NT2/D1 (cell line): ENCODE results near the gene TEAD1.

Source experiments
- DNase-seq: peaks from one replicate; pipeline ENCODE4 v3.0.0-alpha.2; 2011; ENCODE audit warnings: low read depth, low spot score
- H3K27me3 ChIP-seq: 2 replicates; pipeline ENCODE4 v1.6.0; 2011; ENCODE audit warnings: mild to moderate bottlenecking; ENCODE audit not compliant: insufficient read length, insufficient read depth
- H3K36me3 ChIP-seq: 2 replicates; pipeline ENCODE4 v1.6.1; 2011; ENCODE audit warnings: mild to moderate bottlenecking, low read length, mixed read lengths; ENCODE audit not compliant: insufficient read depth, insufficient read length
- H3K4me1 ChIP-seq: 2 replicates; pipeline ENCODE4 v1.5.1; 2011; ENCODE audit not compliant: insufficient read depth, insufficient read length
- H3K4me3 ChIP-seq: 2 replicates; pipeline ENCODE4 v1.5.1; 2011; ENCODE audit warnings: low read depth; ENCODE audit not compliant: insufficient read length
- H3K9ac ChIP-seq: 2 replicates; pipeline ENCODE4 v1.6.0; 2011; ENCODE audit warnings: low read depth; ENCODE audit not compliant: insufficient read length
- H3K9me3 ChIP-seq: 2 replicates; pipeline ENCODE4 v1.5.1; 2011; ENCODE audit warnings: mild to moderate bottlenecking, low read length; ENCODE audit not compliant: insufficient read depth
- SUZ12 ChIP-seq: IDR thresholded peaks from 2 replicates; pipeline ENCODE4 v1.6.1; 2011; ENCODE audit not compliant: insufficient read length, insufficient read depth; ENCODE audit errors: extremely low read depth
- YY1 ChIP-seq: IDR thresholded peaks from 2 replicates; pipeline ENCODE4 v1.6.1; 2011; ENCODE audit not compliant: insufficient read length, insufficient read depth
- ZNF274 ChIP-seq: IDR thresholded peaks from 2 replicates; pipeline ENCODE4 v1.6.1; 2011; ENCODE audit warnings: mild to moderate bottlenecking, low read depth, low read length

Gene TEAD1

DNA sequence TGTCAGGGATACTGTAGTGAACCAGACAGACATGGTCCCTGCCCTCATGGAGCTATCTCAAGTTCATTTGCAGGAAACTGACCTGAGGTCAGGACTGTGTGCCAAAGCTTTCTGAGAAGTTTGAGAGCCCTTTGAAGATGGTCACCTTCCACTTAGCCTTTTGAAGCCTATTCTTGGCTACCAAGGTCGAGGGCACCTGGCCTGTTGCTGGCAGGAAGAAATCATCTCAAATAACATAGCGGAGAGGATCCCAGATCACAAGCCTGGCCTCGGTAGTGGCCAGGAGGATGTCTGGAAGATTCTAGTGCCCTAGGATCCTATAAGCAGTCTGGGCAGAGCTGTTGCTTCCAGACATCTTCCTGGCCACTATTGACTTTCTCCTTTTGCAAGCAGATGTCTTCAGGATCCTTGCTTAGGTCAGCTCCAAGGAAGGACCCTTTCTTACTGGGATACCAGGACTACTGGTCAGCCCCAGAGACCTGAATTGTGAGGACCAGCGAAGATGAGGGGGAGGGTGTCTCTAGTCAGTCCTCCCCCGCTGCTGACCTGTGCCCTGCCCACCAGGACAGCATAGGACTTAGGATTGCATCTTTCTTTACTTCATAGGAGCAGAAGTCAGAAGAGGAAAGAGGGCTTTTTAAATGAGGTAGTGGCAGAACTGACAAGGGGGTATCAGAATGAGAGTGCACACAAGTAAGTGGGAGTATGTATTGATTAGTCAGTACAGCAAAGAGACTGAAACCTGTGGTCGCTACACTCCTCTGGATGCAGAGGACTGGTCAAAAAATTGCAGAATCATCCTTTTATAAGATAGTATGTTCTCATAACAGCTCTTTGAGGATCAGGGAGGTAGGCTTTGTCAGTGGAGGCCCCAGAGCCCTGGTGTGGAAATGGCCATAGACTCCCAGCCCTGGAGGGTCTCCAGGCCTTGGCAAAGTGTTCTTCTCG lies 94.8 kb downstream of the TEAD1 start:
- Histone ChIP-seq H3K36me3 (peaks cover 54% of the 10 kb centered on the region), H3K9me3 (no peaks in the 10 kb centered on the region), H3K9ac (no peak overlapping the region), H3K4me1 (no peaks in the 10 kb centered on the region), H3K27me3 (no peaks in the 10 kb centered on the region), H3K4me3 (no peak overlapping the region)
- no peak for TF ChIP-seq SUZ12
- no peak for TF ChIP-seq YY1
- no peak for TF ChIP-seq ZNF274
- no peak for DNase-seq

DNA sequence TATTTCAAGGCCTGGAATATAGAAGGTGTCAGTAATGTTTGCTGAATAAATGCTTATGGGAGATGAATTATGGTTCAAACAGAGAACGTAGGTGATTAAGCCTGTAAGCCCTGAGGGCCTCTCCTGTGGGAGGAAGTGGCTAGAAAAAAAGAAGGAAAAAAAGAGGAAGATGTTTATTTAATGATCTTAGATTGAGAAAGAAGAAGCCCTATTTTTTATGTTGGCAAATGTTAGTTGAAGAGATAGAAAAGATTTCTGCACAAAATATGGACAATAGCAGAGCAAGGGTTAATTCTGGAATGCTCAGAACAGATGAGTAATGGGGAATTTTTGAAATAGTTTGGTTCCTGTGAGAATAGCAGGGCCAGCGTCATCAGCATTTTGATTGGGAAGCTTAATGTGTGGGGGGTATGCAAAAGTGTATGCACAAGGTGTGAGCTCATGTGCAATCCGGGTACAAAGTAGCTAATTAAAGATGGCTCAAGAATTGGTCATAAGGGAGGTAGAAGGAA lies 95.7 kb downstream of the TEAD1 start:
- no peak for TF ChIP-seq ZNF274
- TF ChIP-seq SUZ12 = no peak
- no peak for TF ChIP-seq YY1
- H3K4me3 ChIP-seq = no peak overlapping the region
- DNase-seq = no peak
- no peaks in the 10 kb centered on the region for H3K27me3 ChIP-seq
- no peaks in the 10 kb centered on the region for H3K4me1 ChIP-seq
- no peak overlapping the region for H3K9ac ChIP-seq
- peaks cover 50% of the 10 kb centered on the region for H3K36me3 ChIP-seq
- no peaks in the 10 kb centered on the region for H3K9me3 ChIP-seq

DNA sequence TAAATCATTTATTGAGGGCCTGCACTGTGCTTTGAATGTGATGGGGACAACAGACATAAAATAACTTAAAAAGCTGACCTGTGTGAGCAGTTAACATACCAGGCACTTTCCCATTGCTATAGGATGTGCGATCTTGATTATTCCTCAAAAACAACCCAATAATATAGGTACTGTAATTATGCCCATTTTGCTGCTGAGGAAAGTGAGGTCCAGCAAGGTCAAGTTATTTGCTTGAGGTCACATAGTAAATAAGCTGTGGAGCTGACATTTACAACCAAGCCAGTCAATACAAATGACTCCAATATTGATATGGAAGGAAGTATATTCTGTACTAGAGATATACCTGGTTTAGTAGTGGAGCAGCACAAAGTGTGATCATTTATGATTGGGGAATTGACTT lies 96.2 kb downstream of the TEAD1 start:
- Histone ChIP-seq H3K4me3 (no peak overlapping the region), H3K9me3 (no peaks in the 10 kb centered on the region), H3K36me3 (peaks cover 45% of the 10 kb centered on the region), H3K4me1 (no peaks in the 10 kb centered on the region), H3K27me3 (no peaks in the 10 kb centered on the region), H3K9ac (no peak overlapping the region)
- TF ChIP-seq ZNF274 (no peak), SUZ12 (no peak), YY1 (no peak)
- no peak for DNase-seq

DNA sequence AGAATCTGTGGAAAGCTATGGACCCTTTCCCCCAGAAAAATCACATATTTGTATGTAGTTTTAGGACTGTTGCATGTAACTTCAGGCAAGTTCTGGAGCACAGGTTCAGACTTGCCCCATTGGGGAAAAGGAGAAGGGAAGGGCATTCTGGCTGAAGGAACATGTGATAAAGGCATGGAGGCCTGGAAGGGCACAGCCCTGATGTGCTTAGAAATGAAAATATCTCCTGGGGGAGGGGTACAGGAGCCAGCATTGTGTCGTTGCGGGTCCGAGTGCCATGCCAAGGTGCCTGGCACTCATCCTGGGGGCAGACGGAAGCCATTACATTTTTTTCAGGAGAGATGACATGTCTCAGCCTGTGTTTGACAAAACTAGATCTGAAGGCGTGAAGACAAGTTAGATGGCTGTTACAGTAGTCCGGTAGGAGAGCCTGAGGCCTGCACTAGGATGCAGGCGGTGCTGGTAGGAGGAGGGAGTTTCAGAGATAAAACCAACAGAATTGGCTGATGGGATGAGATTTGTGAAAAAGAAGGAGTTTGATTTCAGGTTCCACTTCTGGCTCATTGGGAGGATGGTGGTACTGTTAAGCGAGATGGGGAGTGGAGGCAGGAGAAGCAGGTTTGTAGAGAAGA lies 96.9 kb downstream of the TEAD1 start:
- no peak for DNase-seq
- Histone ChIP-seq H3K27me3 (no peaks in the 10 kb centered on the region), H3K9me3 (no peaks in the 10 kb centered on the region), H3K9ac (no peak overlapping the region), H3K36me3 (peaks cover 43% of the 10 kb centered on the region), H3K4me3 (no peak overlapping the region), H3K4me1 (no peaks in the 10 kb centered on the region)
- TF ChIP-seq ZNF274 (no peak), YY1 (no peak), SUZ12 (no peak)

DNA sequence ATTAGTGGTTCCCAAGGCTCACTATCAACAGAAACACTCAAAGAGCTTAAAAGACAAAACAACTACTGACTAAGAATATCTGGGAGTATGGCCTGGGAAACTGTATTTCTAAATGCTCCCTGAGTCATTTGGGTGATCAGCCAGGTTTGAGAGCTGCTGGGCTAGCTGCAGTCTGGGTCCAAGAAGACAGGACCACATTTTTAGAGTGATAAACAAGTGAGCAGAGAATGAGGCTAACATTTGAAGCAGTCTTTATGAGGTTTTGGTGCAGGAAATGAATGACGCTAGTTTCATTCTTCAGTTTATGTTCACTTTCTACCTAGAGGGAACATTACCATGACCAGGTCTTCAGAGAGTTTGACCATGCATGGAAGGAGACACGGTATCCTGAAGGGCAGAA lies 97.7 kb downstream of the TEAD1 start:
- no peak overlapping the region for H3K9ac ChIP-seq
- DNase-seq = no peak
- peaks cover 36% of the 10 kb centered on the region for H3K36me3 ChIP-seq
- H3K27me3 ChIP-seq = no peaks in the 10 kb centered on the region
- no peaks in the 10 kb centered on the region for H3K9me3 ChIP-seq
- TF ChIP-seq YY1 (no peak), ZNF274 (no peak), SUZ12 (no peak)
- no peak overlapping the region for H3K4me3 ChIP-seq
- no peaks in the 10 kb centered on the region for H3K4me1 ChIP-seq

DNA sequence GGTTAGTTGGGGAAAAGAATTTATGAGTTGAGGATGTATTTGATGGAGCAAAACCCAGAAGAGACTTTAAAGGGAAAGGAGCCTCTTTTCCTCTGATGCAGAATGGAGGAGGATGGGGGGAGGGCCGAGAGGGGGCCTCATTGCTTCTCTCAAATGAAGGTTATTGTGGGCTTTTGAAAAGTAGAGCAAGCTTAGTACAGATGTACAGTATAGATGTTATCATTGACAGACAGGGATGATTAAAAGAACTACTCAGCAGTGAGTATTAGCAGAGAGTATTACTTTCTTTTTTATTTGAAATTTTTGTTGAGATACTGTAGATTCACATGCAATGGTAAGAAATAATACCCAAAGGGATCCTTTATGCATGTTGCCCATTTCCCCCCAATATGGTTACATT lies 98.1 kb downstream of the TEAD1 start:
- TF ChIP-seq ZNF274 = no peak
- TF ChIP-seq YY1 = no peak
- no peak for TF ChIP-seq SUZ12
- Histone ChIP-seq H3K36me3 (peaks cover 32% of the 10 kb centered on the region), H3K4me1 (no peaks in the 10 kb centered on the region), H3K4me3 (no peak overlapping the region), H3K9ac (no peak overlapping the region), H3K27me3 (no peaks in the 10 kb centered on the region), H3K9me3 (no peaks in the 10 kb centered on the region)
- DNase-seq = no peak

DNA sequence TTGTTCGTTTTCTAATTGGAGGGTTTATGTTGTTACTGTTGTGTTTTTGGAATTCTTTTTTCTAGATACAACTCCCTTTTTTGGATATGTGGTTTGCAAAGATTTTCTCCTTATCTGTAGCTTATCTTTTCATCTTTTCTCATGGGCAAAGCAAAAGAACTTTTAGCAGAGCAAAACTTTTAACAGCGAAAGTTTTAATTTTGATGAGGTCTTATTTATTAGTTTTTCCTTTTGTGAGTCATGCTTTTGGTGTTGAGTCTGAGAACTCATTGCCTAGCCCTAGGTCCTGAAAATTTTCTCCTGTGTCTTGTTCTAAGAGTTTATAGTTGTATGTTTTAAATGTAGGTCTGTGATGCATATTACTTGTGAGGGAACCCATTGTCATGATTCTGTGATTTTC lies 99.4 kb downstream of the TEAD1 start:
- DNase-seq = no peak
- H3K4me1 ChIP-seq = no peaks in the 10 kb centered on the region
- no peaks in the 10 kb centered on the region for H3K27me3 ChIP-seq
- no peaks in the 10 kb centered on the region for H3K9me3 ChIP-seq
- no peak overlapping the region for H3K4me3 ChIP-seq
- peaks cover 28% of the 10 kb centered on the region for H3K36me3 ChIP-seq
- TF ChIP-seq ZNF274 = no peak
- no peak for TF ChIP-seq YY1
- no peak for TF ChIP-seq SUZ12
- H3K9ac ChIP-seq = no peak overlapping the region
